AG04450 (cell line): ENCODE measurements around the gene TMEM62. TPM values are rescaled to one million over a fixed set of nuclear protein-coding genes. Genes with fewer than 3 reads are reported as not detected.

Experiments
- CTCF ChIA-PET: fragments of 300-600, 350-600 bp; formaldehyde crosslinking; extraction: SDS; loops from one replicate; lab custom pipeline; 2022; ENCODE audit warnings: antibody characterized with exemption, inconsistent platforms; lab: Charles Lee
- POLR2A ChIA-PET: fragments of 350-600 bp; formaldehyde crosslinking; extraction: SDS; loops from one replicate; lab custom pipeline; 2021; ENCODE audit warnings: antibody characterized with exemption, inconsistent platforms; lab: Yijun Ruan, JAX
- DNase-seq: peaks from one replicate; pipeline ENCODE4 v3.0.0-alpha.2; 2011; ENCODE audit warnings: low read depth, low spot score
- H3K27ac ChIP-seq: one replicate; pipeline ENCODE4 v1.5.1; 2012; ENCODE audit warnings: low read depth, low read length, control low read depth
- H3K27me3 ChIP-seq: one replicate; pipeline ENCODE4 v1.6.0; 2012; ENCODE audit warnings: low read length; ENCODE audit not compliant: control insufficient read depth, insufficient read depth
- H3K4me3 ChIP-seq: 2 replicates; pipeline ENCODE4 v1.5.1; 2011; ENCODE audit warnings: mild to moderate bottlenecking, low read depth, low read length, control low read depth
- H3K9me3 ChIP-seq: 2 replicates; pipeline ENCODE4 v1.5.1; 2012; ENCODE audit warnings: low read length; ENCODE audit not compliant: control insufficient read depth, insufficient read depth
- polyA plus RNA-seq: library from polyadenylated mRNA; depleted of rRNA; stranded (reverse); fragments of >200 nt; gene quantifications from 2 replicates; pipeline ENCODE4 v1.2.3, GENCODE V29; 2011
- TF ChIP-seq, protein P1 (sequence below): IDR thresholded peaks from 2 replicates; pipeline ENCODE4 v1.5.1; 2011; ENCODE audit warnings: low read depth, low read length, control low read depth, inconsistent platforms

Gene TMEM62
- polyA plus RNA-seq, 1 experiment: 4.3 TPM

DNA sequence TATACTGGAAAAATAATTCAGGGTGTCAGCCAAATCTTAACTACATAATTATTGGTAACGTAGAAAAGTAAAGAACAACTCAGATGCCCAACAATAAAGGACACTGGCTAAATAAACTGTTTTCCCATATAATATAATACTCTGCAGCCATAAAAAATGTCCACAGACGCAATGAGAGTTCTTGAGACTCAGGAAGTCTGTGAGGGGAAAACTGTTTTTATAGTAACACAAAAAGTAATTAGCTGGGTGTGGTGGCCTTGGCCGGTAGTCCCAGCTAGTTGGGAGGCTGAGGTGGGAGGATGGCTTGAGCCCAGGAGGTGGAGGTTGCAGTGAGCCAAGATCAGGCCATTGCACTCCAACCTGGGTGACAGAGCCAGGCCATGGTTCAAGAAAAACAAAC lies 22.0 kb upstream of the TMEM62 start:
- ChIA-PET CTCF (no interaction called here), POLR2A (interaction anchor here (0.6 kb wide), 1 partner anchor 634 kb away, joined by 9 read pairs; no protein-coding TSS in a partner anchor)
- DNase-seq: no peak
- TF ChIP-seq, protein P1, sequence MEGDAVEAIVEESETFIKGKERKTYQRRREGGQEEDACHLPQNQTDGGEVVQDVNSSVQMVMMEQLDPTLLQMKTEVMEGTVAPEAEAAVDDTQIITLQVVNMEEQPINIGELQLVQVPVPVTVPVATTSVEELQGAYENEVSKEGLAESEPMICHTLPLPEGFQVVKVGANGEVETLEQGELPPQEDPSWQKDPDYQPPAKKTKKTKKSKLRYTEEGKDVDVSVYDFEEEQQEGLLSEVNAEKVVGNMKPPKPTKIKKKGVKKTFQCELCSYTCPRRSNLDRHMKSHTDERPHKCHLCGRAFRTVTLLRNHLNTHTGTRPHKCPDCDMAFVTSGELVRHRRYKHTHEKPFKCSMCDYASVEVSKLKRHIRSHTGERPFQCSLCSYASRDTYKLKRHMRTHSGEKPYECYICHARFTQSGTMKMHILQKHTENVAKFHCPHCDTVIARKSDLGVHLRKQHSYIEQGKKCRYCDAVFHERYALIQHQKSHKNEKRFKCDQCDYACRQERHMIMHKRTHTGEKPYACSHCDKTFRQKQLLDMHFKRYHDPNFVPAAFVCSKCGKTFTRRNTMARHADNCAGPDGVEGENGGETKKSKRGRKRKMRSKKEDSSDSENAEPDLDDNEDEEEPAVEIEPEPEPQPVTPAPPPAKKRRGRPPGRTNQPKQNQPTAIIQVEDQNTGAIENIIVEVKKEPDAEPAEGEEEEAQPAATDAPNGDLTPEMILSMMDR: no peak
- no peak overlapping the region for H3K4me3 ChIP-seq
- no peak overlapping the region for H3K27ac ChIP-seq
- H3K9me3 ChIP-seq: no peaks in the 10 kb centered on the region
- peaks cover 2% of the 10 kb centered on the region for H3K27me3 ChIP-seq

DNA sequence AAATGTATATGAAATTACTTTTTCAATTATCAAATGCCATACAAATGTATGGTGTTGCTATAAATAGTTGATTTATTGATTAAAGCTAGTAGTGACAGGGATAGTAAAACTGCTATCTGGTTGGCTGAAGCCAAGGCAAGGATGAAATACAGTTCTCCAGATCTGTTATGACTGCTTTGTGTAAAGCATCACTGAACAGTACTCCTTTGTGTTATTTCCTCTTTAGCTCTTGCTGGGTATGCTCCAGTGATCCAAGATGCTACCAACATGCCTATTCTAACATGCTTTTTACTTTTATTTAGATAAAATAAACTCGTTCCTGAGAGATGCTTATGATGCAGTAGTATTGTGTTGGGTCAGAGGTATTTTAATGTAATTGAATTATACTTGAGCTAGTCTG lies 15.1 kb upstream of the TMEM62 start:
- POLR2A ChIA-PET: no interaction called here
- Histone ChIP-seq H3K27me3 (peaks cover 11% of the 10 kb centered on the region), H3K27ac (no peak overlapping the region), H3K9me3 (no peaks in the 10 kb centered on the region), H3K4me3 (no peak overlapping the region)
- TF ChIP-seq, protein P1: no peak
- CTCF ChIA-PET: no interaction called here
- DNase-seq: no peak

DNA sequence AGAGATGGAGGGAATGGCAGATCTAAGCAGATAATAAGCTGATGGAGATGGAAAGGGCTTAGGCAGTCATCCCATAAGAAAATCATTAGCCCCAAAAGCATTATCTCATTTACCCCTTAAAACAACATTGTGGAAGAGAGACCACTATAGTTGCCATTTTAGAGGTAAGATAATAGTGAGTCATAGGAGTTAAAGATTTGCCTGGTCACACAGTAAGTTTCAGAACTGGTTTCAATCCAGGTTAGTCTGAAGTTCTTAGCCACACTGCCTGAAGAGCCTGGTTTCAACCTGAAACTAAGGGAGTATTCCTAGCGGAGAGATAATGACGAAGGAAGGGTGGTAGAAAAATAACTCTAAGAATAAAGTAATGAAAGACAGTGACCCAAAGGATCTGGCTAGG lies 14.6 kb upstream of the TMEM62 start:
- CTCF ChIA-PET: no interaction called here
- H3K27me3 ChIP-seq: peaks cover 11% of the 10 kb centered on the region
- H3K4me3 ChIP-seq: no peak overlapping the region
- H3K9me3 ChIP-seq: no peaks in the 10 kb centered on the region
- DNase-seq: no peak
- POLR2A ChIA-PET: no interaction called here
- TF ChIP-seq, protein P1: no peak
- no peak overlapping the region for H3K27ac ChIP-seq

DNA sequence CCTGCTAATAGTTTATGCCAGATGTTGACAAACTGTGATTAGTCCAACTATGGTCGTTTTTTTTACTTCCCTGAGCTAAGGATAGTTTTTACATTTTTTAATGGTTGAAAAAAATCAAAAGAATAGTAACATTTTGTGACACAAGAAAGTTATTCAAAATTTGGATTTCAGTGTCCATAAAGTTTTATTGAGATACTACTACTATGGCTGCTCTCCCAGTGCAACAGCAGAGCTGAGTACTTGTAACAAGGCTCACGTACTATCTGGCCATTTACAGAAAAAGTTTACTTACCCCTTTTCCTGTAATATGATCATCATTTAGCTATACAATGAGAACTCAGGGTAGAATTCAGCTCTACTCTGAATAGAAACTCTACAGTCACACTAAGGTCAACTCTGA lies 11.5 kb upstream of the TMEM62 start:
- ChIA-PET CTCF (interaction anchor here (0.6 to 0.7 kb wide), 2 partner anchors 70 to 108 kb away, joined by 3 to 6 read pairs; no protein-coding TSS in a partner anchor), POLR2A (interaction anchor here (0.6 to 1.9 kb wide), 2 partner anchors 15 to 25 kb away, joined by 3 to 4 read pairs; partner anchors contain the start of gene UBR1)
- Histone ChIP-seq H3K27me3 (peaks cover 6% of the 10 kb centered on the region), H3K9me3 (no peaks in the 10 kb centered on the region), H3K4me3 (no peak overlapping the region), H3K27ac (no peak overlapping the region)
- no peak for DNase-seq
- TF ChIP-seq, protein P1: no peak

DNA sequence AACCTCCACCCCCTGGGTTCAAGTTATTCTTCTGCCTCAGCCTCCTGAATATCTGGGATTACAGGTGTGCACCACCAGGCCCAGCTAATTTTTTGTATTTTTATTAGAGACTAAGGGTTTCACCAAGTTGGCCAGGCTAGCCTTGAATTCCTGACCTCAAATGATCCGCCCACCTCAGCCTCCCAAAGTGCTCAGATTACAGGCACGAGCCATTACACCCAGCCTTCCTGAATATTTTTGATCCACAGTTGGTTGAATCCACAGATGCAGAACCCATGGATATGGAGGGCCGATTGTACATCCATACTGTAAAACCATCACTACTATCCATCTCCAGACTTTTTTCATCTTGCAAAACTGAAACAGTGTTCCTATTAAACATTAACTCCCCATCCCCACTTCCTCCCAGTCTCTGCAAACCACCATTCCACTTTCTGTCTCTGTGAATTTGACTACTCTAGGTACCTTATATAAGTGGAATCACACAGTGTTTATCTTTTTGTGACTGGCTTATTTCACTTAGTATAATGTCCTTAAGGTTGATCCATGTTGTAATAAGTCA lies 8.2 kb upstream of the TMEM62 start:
- ChIA-PET POLR2A (no interaction called here), CTCF (no interaction called here)
- H3K9me3 ChIP-seq: no peaks in the 10 kb centered on the region
- DNase-seq: no peak
- no peaks in the 10 kb centered on the region for H3K27me3 ChIP-seq
- TF ChIP-seq, protein P1: no peak
- no peak overlapping the region for H3K27ac ChIP-seq
- H3K4me3 ChIP-seq: no peak overlapping the region
